ENCODE data around the gene TMEM233. TPM values are rescaled to one million over a fixed set of nuclear protein-coding genes. Genes with fewer than 3 reads are reported as not detected.

Gene TMEM233
- polyA plus RNA-seq, 1 donor from 2014 or later: not detected

GRCh38 chr12:119674560-119674959 lies 81.0 kb downstream of the TMEM233 start:
- Histone ChIP-seq H3K27ac (ENCODE audit: low read length) (no peak overlapping the region), H3F3A (ENCODE audit: insufficient read depth, low read length, poor library complexity, severe bottlenecking) (no peaks in the 10 kb centered on the region), H3K9me3 (ENCODE audit: low read length) (no peaks in the 10 kb centered on the region), H3K4me2 (ENCODE audit: low read length) (no peak overlapping the region), H3K36me3 (ENCODE audit: insufficient read depth, low read length) (peaks cover 5% of the 10 kb centered on the region), H3K27me3 (ENCODE audit: insufficient read depth, low read depth, low read length) (no peaks in the 10 kb centered on the region), H3K9ac (ENCODE audit: low read length) (no peak overlapping the region), H3K79me2 (replicated peaks; ENCODE audit: insufficient read depth, low read length) (peaks cover 6% of the 10 kb centered on the region), H3K4me3 (ENCODE audit: low read length) (no peak overlapping the region), H3K9me2 (ENCODE audit: insufficient read depth, low read length) (no peaks in the 10 kb centered on the region), H2AFZ (ENCODE audit: low read depth, low read length) (no peak overlapping the region), H4K20me1 (ENCODE audit: insufficient read depth) (no peaks in the 10 kb centered on the region)
- no peak for TF ChIP-seq EZH2 (IDR thresholded peaks at IDR 0.05; ENCODE audit: borderline replicate concordance, insufficient read depth, low read length, poor library complexity, severe bottlenecking)
- TF ChIP-seq REST (IDR thresholded peaks at IDR 0.05; ENCODE audit: borderline replicate concordance): no peak
- no peak for TF ChIP-seq SMC3 (conservative IDR thresholded peaks at IDR 0.05; ENCODE audit: poor library complexity)
- TF ChIP-seq POLR2AphosphoS5 (IDR thresholded peaks at IDR 0.05): no peak
- no peak for TF ChIP-seq CTCF (IDR thresholded peaks at IDR 0.05; ENCODE audit: poor library complexity, severe bottlenecking)

GRCh38 chr12:119676022-119676421 lies 82.4 kb downstream of the TMEM233 start:
- H3K4me3 ChIP-seq (ENCODE audit: low read length): no peak overlapping the region
- H3K9me2 ChIP-seq (ENCODE audit: insufficient read depth, low read length): no peaks in the 10 kb centered on the region
- no peaks in the 10 kb centered on the region for H3F3A ChIP-seq (ENCODE audit: insufficient read depth, low read length, poor library complexity, severe bottlenecking)
- no peak overlapping the region for H2AFZ ChIP-seq (ENCODE audit: low read depth, low read length)
- H3K27ac ChIP-seq (ENCODE audit: low read length): no peak overlapping the region
- H3K4me2 ChIP-seq (ENCODE audit: low read length): no peak overlapping the region
- H3K79me2 ChIP-seq (replicated peaks; ENCODE audit: insufficient read depth, low read length): no peaks in the 10 kb centered on the region
- H3K9ac ChIP-seq (ENCODE audit: low read length): no peak overlapping the region
- TF ChIP-seq EZH2 (IDR thresholded peaks at IDR 0.05; ENCODE audit: borderline replicate concordance, insufficient read depth, low read length, poor library complexity, severe bottlenecking) (no peak), RAD21 (conservative IDR thresholded peaks at IDR 0.05) (no peak), CTCF (IDR thresholded peaks at IDR 0.05; ENCODE audit: poor library complexity, severe bottlenecking) (no peak), SMC3 (conservative IDR thresholded peaks at IDR 0.05; ENCODE audit: poor library complexity) (no peak), EP300 (conservative IDR thresholded peaks at IDR 0.05; ENCODE audit: poor library complexity, severe bottlenecking) (no peak), MXI1 (conservative IDR thresholded peaks at IDR 0.05; ENCODE audit: poor library complexity, severe bottlenecking) (no peak), POLR2AphosphoS5 (IDR thresholded peaks at IDR 0.05) (no peak), REST (IDR thresholded peaks at IDR 0.05; ENCODE audit: borderline replicate concordance) (no peak), TAF1 (IDR thresholded peaks at IDR 0.05; ENCODE audit: low read depth) (no peak)
- H3K27me3 ChIP-seq (ENCODE audit: insufficient read depth, low read depth, low read length): no peaks in the 10 kb centered on the region
- no peaks in the 10 kb centered on the region for H3K9me3 ChIP-seq (ENCODE audit: low read length)
- no peaks in the 10 kb centered on the region for H4K20me1 ChIP-seq (ENCODE audit: insufficient read depth)
- H3K36me3 ChIP-seq (ENCODE audit: insufficient read depth, low read length): peaks cover 13% of the 10 kb centered on the region
